ENCODE data around the gene EP400.
A peak's percentile ranks its signal among the peaks of the same experiment; 100 is the strongest.

EP400 gene, protein sequence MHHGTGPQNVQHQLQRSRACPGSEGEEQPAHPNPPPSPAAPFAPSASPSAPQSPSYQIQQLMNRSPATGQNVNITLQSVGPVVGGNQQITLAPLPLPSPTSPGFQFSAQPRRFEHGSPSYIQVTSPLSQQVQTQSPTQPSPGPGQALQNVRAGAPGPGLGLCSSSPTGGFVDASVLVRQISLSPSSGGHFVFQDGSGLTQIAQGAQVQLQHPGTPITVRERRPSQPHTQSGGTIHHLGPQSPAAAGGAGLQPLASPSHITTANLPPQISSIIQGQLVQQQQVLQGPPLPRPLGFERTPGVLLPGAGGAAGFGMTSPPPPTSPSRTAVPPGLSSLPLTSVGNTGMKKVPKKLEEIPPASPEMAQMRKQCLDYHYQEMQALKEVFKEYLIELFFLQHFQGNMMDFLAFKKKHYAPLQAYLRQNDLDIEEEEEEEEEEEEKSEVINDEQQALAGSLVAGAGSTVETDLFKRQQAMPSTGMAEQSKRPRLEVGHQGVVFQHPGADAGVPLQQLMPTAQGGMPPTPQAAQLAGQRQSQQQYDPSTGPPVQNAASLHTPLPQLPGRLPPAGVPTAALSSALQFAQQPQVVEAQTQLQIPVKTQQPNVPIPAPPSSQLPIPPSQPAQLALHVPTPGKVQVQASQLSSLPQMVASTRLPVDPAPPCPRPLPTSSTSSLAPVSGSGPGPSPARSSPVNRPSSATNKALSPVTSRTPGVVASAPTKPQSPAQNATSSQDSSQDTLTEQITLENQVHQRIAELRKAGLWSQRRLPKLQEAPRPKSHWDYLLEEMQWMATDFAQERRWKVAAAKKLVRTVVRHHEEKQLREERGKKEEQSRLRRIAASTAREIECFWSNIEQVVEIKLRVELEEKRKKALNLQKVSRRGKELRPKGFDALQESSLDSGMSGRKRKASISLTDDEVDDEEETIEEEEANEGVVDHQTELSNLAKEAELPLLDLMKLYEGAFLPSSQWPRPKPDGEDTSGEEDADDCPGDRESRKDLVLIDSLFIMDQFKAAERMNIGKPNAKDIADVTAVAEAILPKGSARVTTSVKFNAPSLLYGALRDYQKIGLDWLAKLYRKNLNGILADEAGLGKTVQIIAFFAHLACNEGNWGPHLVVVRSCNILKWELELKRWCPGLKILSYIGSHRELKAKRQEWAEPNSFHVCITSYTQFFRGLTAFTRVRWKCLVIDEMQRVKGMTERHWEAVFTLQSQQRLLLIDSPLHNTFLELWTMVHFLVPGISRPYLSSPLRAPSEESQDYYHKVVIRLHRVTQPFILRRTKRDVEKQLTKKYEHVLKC (N-terminal part only)

DNA sequence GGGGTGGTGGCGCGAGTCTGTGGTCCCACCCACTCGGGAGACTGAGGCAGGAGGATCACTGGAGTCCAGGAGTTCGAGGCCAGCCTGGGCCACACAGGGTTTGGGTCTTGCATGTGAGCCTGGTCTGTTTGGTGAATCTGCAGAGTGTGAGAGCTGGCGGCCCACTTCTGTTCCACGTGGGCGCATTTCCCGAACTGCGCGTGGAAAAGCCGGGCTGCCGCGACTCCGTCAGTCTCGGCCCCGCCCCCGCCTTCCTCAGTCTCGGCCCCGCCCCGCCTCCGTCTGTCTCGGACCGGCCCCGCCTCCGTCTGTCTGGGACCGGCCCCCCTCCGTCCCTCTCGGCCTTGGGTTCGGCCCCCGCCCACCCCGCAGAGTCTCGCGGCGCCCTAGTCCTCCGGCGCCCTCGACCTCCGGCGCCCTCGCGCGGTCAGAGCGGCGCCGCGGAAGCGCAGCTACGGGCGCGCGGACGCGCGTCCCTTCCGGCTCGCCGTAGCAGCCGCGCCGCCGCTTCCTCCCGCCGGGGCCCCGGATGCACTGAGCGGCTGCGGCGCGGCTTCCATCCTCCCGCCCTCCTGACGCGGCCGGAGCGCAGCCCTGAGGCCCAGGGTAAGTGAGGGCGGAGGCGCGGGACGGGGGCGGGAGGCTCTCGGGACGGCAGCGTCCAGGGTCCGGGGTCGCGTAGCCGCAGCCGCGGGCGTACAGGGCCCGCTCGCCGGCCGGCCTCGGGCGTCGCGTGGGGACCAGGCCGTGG lies at the start of gene EP400:
EP400 (plus strand) TSS at position 512 of the 751 bp plus-strand sequence. CDS start 10,678 bp downstream, outside the sequence.
- Histone ChIP-seq H3K9ac (ENCODE audit: low read depth, low read length) (peak within 1 kb of the TSS; percentile 60), H3K4me3 (ENCODE audit: low read depth, low read length) (peak within 1 kb of the TSS; percentile 74), H3K4me1 (ENCODE audit: control insufficient read depth, insufficient read depth, low read length) (no peaks in the 10 kb centered on the region), H3K36me3 (ENCODE audit: control insufficient read depth, insufficient read depth, low read length) (peaks cover 5% of the 10 kb centered on the region), H3K27me3 (ENCODE audit: control insufficient read depth, insufficient read depth, low read length) (no peaks in the 10 kb centered on the region), H3K9me3 (ENCODE audit: control insufficient read depth, insufficient read depth, low read length) (no peaks in the 10 kb centered on the region)

DNA sequence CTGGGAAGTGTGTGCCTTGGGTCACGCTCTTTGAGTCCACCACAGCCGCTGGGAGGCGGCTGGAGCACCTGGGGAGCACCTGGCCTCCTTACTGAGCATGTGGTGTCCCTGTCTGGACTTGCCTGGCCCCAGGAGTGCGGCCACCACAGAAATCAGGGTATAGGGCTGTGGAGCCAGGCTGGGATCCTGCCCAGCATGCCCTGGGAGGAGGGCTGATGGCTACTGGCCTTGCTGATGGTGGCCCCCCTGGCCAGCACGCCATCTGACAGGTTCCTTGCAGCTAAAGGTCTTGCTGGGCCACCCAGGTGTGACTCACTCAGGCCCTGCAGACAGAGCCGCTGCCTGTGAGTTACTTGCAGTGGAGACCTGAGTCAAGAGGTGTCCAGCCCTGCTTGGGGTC lies 49.3 kb upstream of the EP400 start:
- no peak overlapping the region for H3K9ac ChIP-seq (ENCODE audit: low read depth, low read length)
- no peaks in the 10 kb centered on the region for H3K4me1 ChIP-seq (ENCODE audit: control insufficient read depth, insufficient read depth, low read length)
- peaks cover 15% of the 10 kb centered on the region for H3K36me3 ChIP-seq (ENCODE audit: control insufficient read depth, insufficient read depth, low read length)
- no peak overlapping the region for H3K4me3 ChIP-seq (ENCODE audit: low read depth, low read length)
- no peaks in the 10 kb centered on the region for H3K27me3 ChIP-seq (ENCODE audit: control insufficient read depth, insufficient read depth, low read length)
- H3K9me3 ChIP-seq (ENCODE audit: control insufficient read depth, insufficient read depth, low read length), result no peaks in the 10 kb centered on the region

DNA sequence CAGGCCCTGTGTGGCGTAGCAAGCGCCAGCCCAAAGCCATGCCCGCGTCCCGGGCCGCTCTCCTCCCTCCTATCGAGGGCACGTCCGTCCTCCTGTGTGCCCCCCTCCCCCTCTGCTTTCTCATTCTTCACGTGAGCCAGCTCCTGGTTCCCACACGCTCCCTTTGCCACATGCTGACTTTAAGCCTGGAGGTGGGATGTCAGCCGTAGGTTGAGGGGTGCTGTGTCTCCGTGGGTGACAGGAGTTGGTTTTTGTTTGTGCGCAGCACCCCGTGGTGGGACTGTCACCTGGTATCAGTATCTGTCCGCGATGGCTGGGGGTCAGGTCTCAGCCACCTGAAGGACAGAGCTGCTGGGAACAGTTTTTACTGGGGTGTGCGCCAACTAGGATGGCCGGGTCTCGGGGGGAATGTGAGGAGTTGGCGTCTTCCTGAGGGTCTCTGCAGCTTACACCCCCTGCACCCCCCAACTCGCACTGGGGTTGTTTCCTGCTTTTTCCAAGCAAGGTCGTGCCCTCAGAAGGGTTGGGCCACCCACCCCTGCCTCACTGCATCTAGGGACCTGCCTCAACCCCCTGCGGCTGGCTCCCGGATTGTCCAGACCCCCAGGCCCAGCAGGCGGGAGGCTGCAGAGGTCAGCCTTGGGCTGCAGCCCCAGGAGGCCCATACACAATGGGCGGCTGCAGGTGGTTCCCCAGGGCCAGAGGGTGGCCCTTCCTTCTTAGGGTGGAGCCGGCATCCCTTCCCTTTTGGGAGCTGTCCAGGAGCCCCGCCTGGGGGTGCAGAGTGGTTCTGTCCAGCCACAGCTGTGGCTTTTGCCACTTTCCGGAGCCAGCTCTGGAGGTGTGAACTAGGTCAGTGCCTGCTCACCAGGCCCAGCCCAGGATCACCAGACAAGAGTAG lies 48.1 kb upstream of the EP400 start:
- Histone ChIP-seq H3K4me3 (ENCODE audit: low read depth, low read length) (no peak overlapping the region), H3K27me3 (ENCODE audit: control insufficient read depth, insufficient read depth, low read length) (no peaks in the 10 kb centered on the region), H3K9me3 (ENCODE audit: control insufficient read depth, insufficient read depth, low read length) (no peaks in the 10 kb centered on the region), H3K36me3 (ENCODE audit: control insufficient read depth, insufficient read depth, low read length) (peaks cover 16% of the 10 kb centered on the region), H3K4me1 (ENCODE audit: control insufficient read depth, insufficient read depth, low read length) (no peaks in the 10 kb centered on the region), H3K9ac (ENCODE audit: low read depth, low read length) (no peak overlapping the region)

DNA sequence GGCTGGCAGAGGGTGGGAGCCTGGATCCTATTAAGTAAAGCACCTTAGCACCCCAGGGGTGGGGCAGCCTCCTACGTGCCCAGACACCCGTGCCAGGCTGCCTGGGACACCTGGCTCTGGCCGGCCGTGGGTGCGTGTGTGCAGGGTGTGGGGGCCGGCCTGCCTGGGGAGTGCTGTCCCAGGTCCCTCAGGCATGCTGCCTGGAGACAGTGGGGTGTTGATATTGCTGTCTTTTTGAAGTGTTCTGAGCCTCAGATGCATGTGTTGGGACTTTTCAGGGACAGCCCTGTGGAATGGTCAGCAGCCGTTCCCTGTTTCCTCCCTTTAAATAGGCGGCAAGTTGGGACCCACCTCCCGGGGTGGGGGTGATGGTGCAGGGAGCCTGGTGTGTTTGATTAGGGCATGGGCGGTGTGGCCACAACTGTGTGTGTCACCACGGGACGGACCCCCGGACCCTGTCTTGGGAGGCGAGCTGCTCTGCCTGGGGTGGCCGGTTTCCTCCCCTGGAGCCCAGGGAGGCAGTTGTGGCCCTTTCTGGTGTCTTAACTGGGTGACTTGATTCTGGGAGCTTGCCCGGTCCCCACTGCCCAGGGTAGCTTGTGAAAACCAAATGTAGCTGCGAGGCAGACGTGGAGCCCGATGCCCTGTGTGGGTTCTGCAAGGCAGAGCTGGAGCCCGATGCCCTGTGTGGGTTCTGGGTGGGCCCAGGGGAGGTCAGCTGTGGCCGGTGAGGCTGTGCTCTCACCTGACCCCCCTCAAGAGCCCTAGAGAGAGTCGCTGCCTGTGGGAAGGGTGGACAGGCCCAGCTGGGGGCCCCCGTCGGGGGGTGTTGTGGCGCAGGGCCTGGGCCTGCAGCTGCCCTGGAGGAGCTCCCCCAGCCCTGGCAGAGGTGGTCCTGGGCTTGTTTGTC lies 47.2 kb upstream of the EP400 start:
- Histone ChIP-seq H3K4me3 (ENCODE audit: low read depth, low read length) (no peak overlapping the region), H3K9ac (ENCODE audit: low read depth, low read length) (peak overlapping the region; percentile 8), H3K4me1 (ENCODE audit: control insufficient read depth, insufficient read depth, low read length) (no peaks in the 10 kb centered on the region), H3K36me3 (ENCODE audit: control insufficient read depth, insufficient read depth, low read length) (peaks cover 14% of the 10 kb centered on the region), H3K27me3 (ENCODE audit: control insufficient read depth, insufficient read depth, low read length) (no peaks in the 10 kb centered on the region), H3K9me3 (ENCODE audit: control insufficient read depth, insufficient read depth, low read length) (no peaks in the 10 kb centered on the region)

DNA sequence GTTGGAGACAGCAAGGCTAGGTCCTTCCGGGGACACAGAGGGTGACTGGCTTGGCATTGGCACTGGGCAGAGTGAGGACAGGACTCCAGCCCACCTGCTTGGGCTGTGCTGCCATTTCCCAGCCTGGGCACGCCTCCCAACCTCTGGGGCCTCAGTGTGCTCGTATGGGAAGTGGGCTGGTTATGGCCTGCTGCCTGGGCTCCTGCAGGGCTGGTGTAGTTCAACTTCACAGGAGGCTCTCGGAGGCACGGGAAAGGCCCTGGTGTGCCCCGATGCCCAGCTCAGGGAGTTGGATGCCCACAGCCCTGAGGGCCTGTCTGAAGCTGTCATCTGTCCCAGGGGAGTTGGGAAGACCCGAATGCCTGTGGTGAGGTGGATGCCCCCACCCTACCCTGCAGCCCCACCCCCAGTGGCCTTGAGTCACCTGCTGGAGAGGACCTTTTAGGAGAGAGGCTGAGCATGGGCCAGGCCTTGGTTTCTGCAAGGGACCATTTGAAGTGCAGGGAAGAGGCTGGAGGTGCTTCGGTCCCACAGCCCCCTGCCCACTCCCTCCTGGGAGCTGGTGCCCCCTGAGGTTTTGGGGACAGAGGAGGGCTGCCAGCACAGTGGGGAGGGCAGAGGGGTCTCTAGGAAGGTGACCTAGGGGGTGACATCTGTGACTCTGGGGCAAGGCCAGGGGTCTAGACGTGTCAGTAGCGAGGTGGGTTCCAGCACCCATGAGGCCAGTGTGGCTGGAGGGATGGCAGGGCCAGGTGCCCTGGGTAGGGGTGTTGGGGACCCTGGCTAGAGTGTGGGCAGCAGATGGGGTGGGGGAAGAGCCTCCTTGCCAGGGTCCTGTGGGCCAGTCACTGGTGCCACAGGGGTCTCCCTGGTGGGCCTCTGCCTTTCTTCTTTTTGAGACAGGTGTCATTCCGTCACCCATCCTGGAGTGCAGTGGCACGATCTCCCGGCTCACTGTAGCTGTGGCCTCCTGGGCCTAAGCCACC lies 46.2 kb upstream of the EP400 start:
- Histone ChIP-seq H3K36me3 (ENCODE audit: control insufficient read depth, insufficient read depth, low read length) (peaks cover 16% of the 10 kb centered on the region), H3K27me3 (ENCODE audit: control insufficient read depth, insufficient read depth, low read length) (no peaks in the 10 kb centered on the region), H3K4me3 (ENCODE audit: low read depth, low read length) (no peak overlapping the region), H3K4me1 (ENCODE audit: control insufficient read depth, insufficient read depth, low read length) (no peaks in the 10 kb centered on the region), H3K9me3 (ENCODE audit: control insufficient read depth, insufficient read depth, low read length) (no peaks in the 10 kb centered on the region), H3K9ac (ENCODE audit: low read depth, low read length) (peak overlapping the region; percentile 47)

DNA sequence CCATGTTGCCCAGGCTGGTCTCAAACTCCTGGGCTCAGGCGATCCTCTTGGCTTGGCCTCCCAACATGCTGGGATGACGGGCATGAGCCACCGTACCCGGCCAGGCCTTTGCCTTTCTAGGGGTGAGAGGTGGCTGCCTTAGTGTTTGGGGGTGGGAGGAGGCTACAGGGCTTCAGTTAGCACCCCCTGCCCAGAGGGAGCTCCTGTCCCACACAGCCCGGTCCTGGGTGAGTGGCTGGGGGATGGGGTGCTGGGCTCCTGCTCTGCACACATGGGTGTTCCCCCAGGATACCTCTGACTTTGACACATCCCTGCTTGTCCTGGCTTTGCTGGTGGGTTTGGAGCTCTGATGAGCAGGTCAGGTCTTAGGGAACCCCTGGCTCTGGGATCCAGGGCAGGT lies 45.4 kb upstream of the EP400 start:
- Histone ChIP-seq H3K4me1 (ENCODE audit: control insufficient read depth, insufficient read depth, low read length) (no peaks in the 10 kb centered on the region), H3K36me3 (ENCODE audit: control insufficient read depth, insufficient read depth, low read length) (peaks cover 24% of the 10 kb centered on the region), H3K27me3 (ENCODE audit: control insufficient read depth, insufficient read depth, low read length) (no peaks in the 10 kb centered on the region), H3K9me3 (ENCODE audit: control insufficient read depth, insufficient read depth, low read length) (no peaks in the 10 kb centered on the region), H3K4me3 (ENCODE audit: low read depth, low read length) (no peak overlapping the region), H3K9ac (ENCODE audit: low read depth, low read length) (no peak overlapping the region)

DNA sequence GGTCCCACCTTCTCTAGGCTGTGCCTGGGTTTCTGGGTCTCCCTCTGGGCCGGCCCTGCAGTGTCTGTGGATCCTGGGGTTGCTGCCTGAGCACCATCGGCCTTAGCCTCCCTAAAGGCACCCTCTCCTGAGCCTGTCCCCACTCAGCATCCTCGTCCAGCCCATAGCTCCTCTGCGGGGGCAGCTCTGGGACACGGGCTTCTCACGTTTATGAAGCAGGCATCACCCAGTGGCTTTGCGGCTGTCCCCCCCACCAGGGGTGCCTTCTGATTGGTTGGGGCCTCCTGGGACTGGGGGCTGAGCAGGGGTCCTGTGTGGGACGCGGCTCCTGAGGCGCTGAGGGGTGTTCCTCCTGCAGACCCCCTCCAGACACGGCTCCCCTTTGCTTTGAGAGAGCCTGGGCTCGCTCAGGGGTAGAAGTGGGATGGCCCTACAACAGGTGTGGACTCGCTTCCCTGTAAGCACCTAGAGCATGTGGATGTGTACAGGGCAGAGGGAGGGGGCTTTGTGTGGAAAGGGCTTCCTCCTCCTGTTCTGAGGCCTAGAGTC lies 44.6 kb upstream of the EP400 start:
- Histone ChIP-seq H3K9me3 (ENCODE audit: control insufficient read depth, insufficient read depth, low read length) (no peaks in the 10 kb centered on the region), H3K27me3 (ENCODE audit: control insufficient read depth, insufficient read depth, low read length) (no peaks in the 10 kb centered on the region), H3K36me3 (ENCODE audit: control insufficient read depth, insufficient read depth, low read length) (peaks cover 32% of the 10 kb centered on the region), H3K4me3 (ENCODE audit: low read depth, low read length) (no peak overlapping the region), H3K4me1 (ENCODE audit: control insufficient read depth, insufficient read depth, low read length) (no peaks in the 10 kb centered on the region), H3K9ac (ENCODE audit: low read depth, low read length) (no peak overlapping the region)

DNA sequence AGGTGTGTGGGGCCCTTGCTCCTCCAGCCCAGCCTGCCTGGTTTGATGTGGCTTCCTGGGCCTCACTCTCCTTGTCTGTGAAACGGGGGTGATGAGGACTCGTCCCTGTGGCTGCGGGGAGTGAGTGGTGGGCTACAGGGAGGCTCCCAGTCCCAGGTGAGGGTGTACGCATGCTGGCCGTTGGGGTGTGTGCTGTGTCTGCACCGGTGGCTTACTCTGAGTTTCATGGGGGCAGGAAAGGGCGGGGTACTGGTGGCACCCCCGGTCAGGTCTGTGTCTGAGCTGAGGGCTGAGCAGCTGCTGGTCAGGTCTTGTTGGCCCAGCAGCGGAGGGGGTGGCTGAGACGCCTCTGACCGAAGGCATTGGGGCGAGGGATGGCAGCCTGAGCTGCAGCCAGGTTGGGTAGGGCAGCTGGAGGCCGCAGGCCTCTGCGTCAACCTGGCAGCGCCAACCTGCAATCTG lies 44.1 kb upstream of the EP400 start:
- H3K4me3 ChIP-seq (ENCODE audit: low read depth, low read length), result no peak overlapping the region
- no peak overlapping the region for H3K9ac ChIP-seq (ENCODE audit: low read depth, low read length)
- no peaks in the 10 kb centered on the region for H3K4me1 ChIP-seq (ENCODE audit: control insufficient read depth, insufficient read depth, low read length)
- H3K9me3 ChIP-seq (ENCODE audit: control insufficient read depth, insufficient read depth, low read length), result no peaks in the 10 kb centered on the region
- no peaks in the 10 kb centered on the region for H3K27me3 ChIP-seq (ENCODE audit: control insufficient read depth, insufficient read depth, low read length)
- peaks cover 37% of the 10 kb centered on the region for H3K36me3 ChIP-seq (ENCODE audit: control insufficient read depth, insufficient read depth, low read length)

Measured in iPS-15b (cell line).